GM06990 (cell line): Measurements from ENCODE around the gene GUCA2A.

Experiments
- DNase-seq: peaks from one replicate; pipeline ENCODE4 v3.0.0-alpha.2; 2011; ENCODE audit not compliant: insufficient read length; ENCODE audit errors: extremely low read depth
- H3K27me3 ChIP-seq: replicated peaks from 2 replicates; pipeline ENCODE4 v1.6.0; 2011; ENCODE audit warnings: low read length; ENCODE audit not compliant: control insufficient read depth, insufficient read depth
- H3K36me3 ChIP-seq: 2 replicates; pipeline ENCODE4 v1.5.1; 2011; ENCODE audit warnings: low read length; ENCODE audit not compliant: control insufficient read depth, insufficient read depth
- H3K4me3 ChIP-seq: replicated peaks from 2 replicates; pipeline ENCODE4 v1.5.1; 2011; ENCODE audit warnings: low read depth, mild to moderate bottlenecking, control low read depth, low read length
- CTCF ChIP-seq: IDR thresholded peaks from 2 replicates; pipeline ENCODE4 v1.5.1; 2011; ENCODE audit warnings: low read length, control low read depth, mild to moderate bottlenecking, inconsistent platforms; ENCODE audit not compliant: insufficient read depth, poor library complexity, severe bottlenecking

The GUCA2A gene

DNA sequence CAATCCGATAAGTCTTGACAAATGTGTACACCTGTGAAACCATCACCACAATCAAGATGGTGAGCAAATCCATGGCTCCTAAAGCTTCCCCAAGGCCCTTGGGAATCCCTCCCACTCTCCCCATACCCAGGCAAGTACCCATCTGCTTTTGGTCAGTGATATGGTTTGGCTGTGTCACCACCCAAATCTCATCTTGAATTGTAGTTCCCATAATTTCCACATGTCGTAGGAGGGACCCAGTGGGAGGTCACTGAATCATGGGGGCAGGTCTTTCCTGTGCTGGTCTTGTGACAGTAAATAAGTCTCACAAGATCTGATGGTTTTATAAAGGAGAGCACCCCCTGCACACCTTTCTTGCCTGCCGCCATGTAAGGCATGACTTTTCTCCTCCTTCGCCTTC lies 26.0 kb downstream of the GUCA2A start:
- DNase-seq = no peak
- peaks cover 2% of the 10 kb centered on the region for H3K27me3 ChIP-seq
- no peak overlapping the region for H3K4me3 ChIP-seq
- no peaks in the 10 kb centered on the region for H3K36me3 ChIP-seq
- no peak for TF ChIP-seq CTCF

- H3K27me3 ChIP-seq = peaks cover 2% of the 10 kb centered on the region
- no peak for TF ChIP-seq CTCF
- no peak overlapping the region for H3K4me3 ChIP-seq
- H3K36me3 ChIP-seq = no peaks in the 10 kb centered on the region
- DNase-seq = no peak
These were observed 26.8 kb downstream of the GUCA2A start for GRCh38 chr1:42137766-42138165.

- no peak for TF ChIP-seq CTCF
- no peaks in the 10 kb centered on the region for H3K36me3 ChIP-seq
- H3K4me3 ChIP-seq = no peak overlapping the region
- peaks cover 2% of the 10 kb centered on the region for H3K27me3 ChIP-seq
- DNase-seq = no peak
These were observed 28.1 kb downstream of the GUCA2A start for GRCh38 chr1:42136466-42136865.

DNA sequence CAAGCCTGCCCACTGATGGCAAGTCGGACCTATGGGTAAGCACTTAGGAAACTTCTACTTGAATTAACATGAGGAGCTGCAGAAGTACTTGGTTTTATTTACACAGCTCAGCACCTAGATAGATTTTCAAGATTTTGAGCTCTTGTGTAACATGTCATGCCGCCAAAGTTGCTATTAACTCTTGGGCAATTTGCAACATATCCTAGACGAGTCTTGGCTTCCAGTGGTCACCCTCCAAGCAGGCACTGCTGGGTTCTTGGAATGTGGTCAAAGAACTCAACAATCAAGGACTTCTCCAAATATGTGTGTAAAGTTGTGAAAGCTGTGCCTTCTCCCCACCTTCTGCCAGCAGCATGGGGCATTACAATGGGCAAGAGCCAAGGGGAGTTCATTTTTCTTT lies 29.1 kb downstream of the GUCA2A start:
- DNase-seq = no peak
- no peaks in the 10 kb centered on the region for H3K36me3 ChIP-seq
- TF ChIP-seq CTCF = no peak
- H3K27me3 ChIP-seq = peaks cover 2% of the 10 kb centered on the region
- H3K4me3 ChIP-seq = no peak overlapping the region

GRCh38 chr1:42133809-42134526 lies 30.6 kb downstream of the GUCA2A start:
- no peak for DNase-seq
- H3K4me3 ChIP-seq = no peak overlapping the region
- TF ChIP-seq CTCF = no peak
- no peaks in the 10 kb centered on the region for H3K36me3 ChIP-seq
- peaks cover 2% of the 10 kb centered on the region for H3K27me3 ChIP-seq

DNA sequence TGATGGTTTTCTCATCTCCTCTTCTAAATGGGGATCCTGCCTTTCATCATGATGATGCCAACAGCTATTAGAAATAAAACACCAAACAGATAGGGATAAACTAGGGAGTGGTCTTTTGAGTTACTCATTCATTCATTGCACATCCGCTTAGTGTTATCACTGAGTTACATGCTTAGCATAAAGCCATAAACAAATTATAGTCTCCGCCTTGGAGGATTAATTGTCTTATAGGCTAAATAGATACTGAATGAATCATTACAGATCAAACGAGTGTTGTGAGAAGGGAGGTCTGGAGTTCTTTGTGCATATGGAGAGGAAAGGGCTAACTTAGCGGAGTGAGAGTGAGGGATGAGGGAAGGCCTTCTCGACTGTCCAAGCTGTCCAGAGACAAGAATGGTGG lies 31.2 kb downstream of the GUCA2A start:
- no peak for TF ChIP-seq CTCF
- Histone ChIP-seq H3K27me3 (peaks cover 2% of the 10 kb centered on the region), H3K36me3 (no peaks in the 10 kb centered on the region)

More for the DNA sequence above, 31.2 kb downstream of the GUCA2A start:
- H3K4me3 ChIP-seq = no peak overlapping the region
- no peak for DNase-seq
